Pancreas (tissue), 10 donors: ENCODE measurements around the gene AK9. TPM values are rescaled to one million over a fixed set of nuclear protein-coding genes. Genes with fewer than 3 reads are reported as not detected.

Experiments used
- ATAC-seq, 4 donors: fragments of 200-7000 bp; cut with Tn5 transposase; one replicate each; pipeline versions ENCODE4 v1.8.0 to v1.9.1; 2020; ENCODE audit warnings: mild to moderate bottlenecking in 4 of 4, moderate library complexity in 4 of 4
- DNase-seq, 6 donors: peaks; one replicate each; pipeline ENCODE4 v3.0.0-alpha.2; 2020
- FAIRE-seq: peaks from 2 replicates; lab custom pipeline; 2012; peaks lifted over from hg19 to GRCh38; lab: Jason Lieb, UNC
- H3K27ac ChIP-seq, 4 donors: fragments of 200-600 bp; sonication (generic); 1 replicate in 3 of 4; 2 replicates in 1 of 4; pipeline versions ENCODE4 v1.5.0 to v1.8.0; 2020
- H3K27me3 ChIP-seq, 4 donors: fragments of 200-600 bp; one replicate each; pipeline ENCODE4 v1.8.0; 2021
- H3K36me3 ChIP-seq, 3 donors: fragments of 200-600 bp; sonication (generic) in 1 of 3; one replicate each; pipeline versions ENCODE4 v1.5.0 to v1.8.0; 2020 to 2021
- H3K4me1 ChIP-seq, 3 donors: fragments of 200-600 bp; one replicate each; pipeline ENCODE4 v1.8.0; 2021
- H3K4me3 ChIP-seq, 4 donors: fragments of 200-600 bp; sonication (generic) in 2 of 4; one replicate each; pipeline versions ENCODE4 v1.5.0 to v1.8.0; 2020 to 2021
- H3K9me3 ChIP-seq, 4 donors: fragments of 200-600 bp; one replicate each; pipeline ENCODE4 v1.8.0; 2021
- WGBS, 2 donors: extraction: QIAGEN DNeasy Blood & Tissue Kit; methylation state at CpG; one replicate each; pipeline ENCODE4 v1.1.7; 2013; 5-methylcytosine and 5-hydroxymethylcytosine counted together
- intact Hi-C, 3 donors: fragments of 100-400 bp; cut with DNase I; formaldehyde crosslinking; loops; one replicate each; pipeline versions ENCODE4 v1.11.1 to v1.14.2; 2022
- polyA plus RNA-seq, 2 donors: library from polyadenylated mRNA; stranded (reverse); fragments of 200-250 nt; gene quantifications; one replicate each; pipeline ENCODE4 v1.2.3, GENCODE V29; 2013
- total RNA-seq, 6 donors: library from RNA; stranded (reverse); fragmentation: NEBNext Ultra II Directional in 4 of 6; extraction: Animal tissue kit (Norgen Biotek cat#: 25700) in 4 of 6; gene quantifications; one replicate each; pipeline versions ENCODE4 v1.2.1 to v1.2.4, GENCODE V29; 2021 to 2023
- TF ChIP-seq, protein P1 (sequence below), 4 donors: fragments of 200-600 bp; sonication (generic) in 3 of 4; IDR thresholded peaks; one replicate each; pipeline versions ENCODE4 v1.5.0 to v1.8.0; 2021; ENCODE audit warnings: antibody characterized with exemption in 4 of 4
- donor health status: healthy with polysubstance abuse.
- donor health status: DM: no; HTN: no; CAD: no; lungs with moderate emphysema.
- donor health status: DM: no; HTN: no; CAD: no.
- donor health status: control.
- donor health status: control.
- donor health status: Bipolar disorder and iron deficiency.
- donor health status: DM: yes; HTN: yes; CAD: no.
- donor health status: DM: no; HTN: no; CAD: no.
- donor health status: DM: no; HTN: no; CAD: no.
- donor health status: DM: yes; HTN: yes; CAD: no.

The AK9 gene
- total and polyA plus RNA-seq, 8 donors = 2.0 to 6.0 (median 3.6) TPM

DNA sequence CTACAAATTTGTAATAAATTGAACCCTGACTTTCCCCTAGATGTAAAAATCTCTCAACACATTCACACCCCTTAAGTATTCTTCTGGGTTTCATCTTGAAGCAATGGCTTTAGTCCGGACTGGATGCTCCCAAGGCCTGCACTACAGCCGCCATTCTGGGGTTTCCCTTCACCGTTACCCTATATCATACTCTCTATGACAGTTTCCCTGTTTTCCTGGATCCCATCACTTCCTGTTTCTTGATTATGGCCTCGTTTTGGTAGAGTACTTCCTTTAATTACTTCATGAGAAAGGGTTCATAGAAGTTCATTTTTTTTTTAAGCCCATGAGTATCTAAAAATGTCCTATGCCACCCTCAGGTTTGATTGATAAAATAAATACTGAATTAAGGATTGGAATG is 11.8 kb upstream of the AK9 start:
- FAIRE-seq (no peak), ATAC-seq (peak in 2 of 4 donors; percentile 20 to 29), DNase-seq (no peak)
- H3K9me3 ChIP-seq = no peaks in the 10 kb centered on the region
- no peaks in the 10 kb centered on the region for H3K36me3 ChIP-seq
- peaks cover 0 to 8% (median 0%) of the 10 kb centered on the region in 3 donors for H3K4me1 ChIP-seq
- intact Hi-C loops = loop anchor here (5.0 to 10.0 kb wide), 4 partner anchors 335 to 692 kb away; no protein-coding TSS in a partner anchor
- no peak overlapping the region for H3K4me3 ChIP-seq
- TF ChIP-seq, protein P1, sequence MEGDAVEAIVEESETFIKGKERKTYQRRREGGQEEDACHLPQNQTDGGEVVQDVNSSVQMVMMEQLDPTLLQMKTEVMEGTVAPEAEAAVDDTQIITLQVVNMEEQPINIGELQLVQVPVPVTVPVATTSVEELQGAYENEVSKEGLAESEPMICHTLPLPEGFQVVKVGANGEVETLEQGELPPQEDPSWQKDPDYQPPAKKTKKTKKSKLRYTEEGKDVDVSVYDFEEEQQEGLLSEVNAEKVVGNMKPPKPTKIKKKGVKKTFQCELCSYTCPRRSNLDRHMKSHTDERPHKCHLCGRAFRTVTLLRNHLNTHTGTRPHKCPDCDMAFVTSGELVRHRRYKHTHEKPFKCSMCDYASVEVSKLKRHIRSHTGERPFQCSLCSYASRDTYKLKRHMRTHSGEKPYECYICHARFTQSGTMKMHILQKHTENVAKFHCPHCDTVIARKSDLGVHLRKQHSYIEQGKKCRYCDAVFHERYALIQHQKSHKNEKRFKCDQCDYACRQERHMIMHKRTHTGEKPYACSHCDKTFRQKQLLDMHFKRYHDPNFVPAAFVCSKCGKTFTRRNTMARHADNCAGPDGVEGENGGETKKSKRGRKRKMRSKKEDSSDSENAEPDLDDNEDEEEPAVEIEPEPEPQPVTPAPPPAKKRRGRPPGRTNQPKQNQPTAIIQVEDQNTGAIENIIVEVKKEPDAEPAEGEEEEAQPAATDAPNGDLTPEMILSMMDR (IDR thresholded peaks at IDR 0.05) = no peak
- no peaks in the 10 kb centered on the region for H3K27me3 ChIP-seq
- WGBS, 2 donors = 62 to 71% methylated on average over 4 of the region's 4 CpGs
- H3K27ac ChIP-seq = no peak overlapping the region

DNA sequence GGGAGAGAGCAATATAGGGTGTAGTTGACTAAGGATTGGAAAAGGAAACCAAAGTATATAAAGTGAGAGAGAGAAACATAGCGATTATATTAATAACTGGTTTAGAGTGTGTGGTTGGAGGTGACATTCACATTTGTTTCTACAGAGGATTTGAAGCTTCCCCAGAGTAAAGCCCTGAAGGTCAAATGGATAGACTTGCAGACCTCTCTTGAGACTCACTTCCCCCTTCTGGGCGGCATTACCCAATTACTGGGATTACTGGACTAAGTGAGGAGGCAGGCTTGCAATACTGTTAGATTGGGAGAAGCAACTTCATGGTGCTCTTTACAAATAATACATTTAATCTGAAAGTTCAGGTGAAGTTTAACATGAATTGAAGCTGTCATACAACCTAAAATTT is 10.8 kb upstream of the AK9 start:
- intact Hi-C loops = loop anchor here (5.0 to 10.0 kb wide), 4 partner anchors 336 to 693 kb away; no protein-coding TSS in a partner anchor
- 91 to 96% methylated on average over 2 of the region's 2 CpGs for WGBS, 2 donors

DNA sequence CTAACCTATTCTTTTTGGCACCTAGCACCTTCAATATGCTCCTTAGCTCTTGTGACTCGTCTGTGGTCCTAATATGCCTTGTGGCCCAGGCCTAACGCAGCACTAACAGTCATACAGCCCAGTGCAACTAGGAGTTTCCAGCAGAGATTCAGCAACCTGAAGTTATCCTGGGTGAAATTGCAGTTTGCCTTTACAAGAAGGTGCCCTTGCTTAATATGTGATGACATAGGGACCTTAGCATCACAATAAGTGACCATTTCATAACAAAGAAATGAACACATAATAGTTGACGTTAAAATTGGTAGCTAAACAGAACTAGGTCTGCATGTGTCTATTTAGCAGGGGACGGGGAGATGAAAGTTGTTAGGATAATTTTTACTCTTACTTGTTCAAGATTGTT is 10.2 kb upstream of the AK9 start:
- intact Hi-C loops = loop anchor here (5.0 to 10.0 kb wide), 4 partner anchors 336 to 694 kb away; no protein-coding TSS in a partner anchor
- DNase-seq (no peak), ATAC-seq (no peak), FAIRE-seq (no peak)
- no peaks in the 10 kb centered on the region for H3K27me3 ChIP-seq
- WGBS, 2 donors = 84 to 93% methylated on average over 4 of the region's 4 CpGs
- no peaks in the 10 kb centered on the region for H3K9me3 ChIP-seq
- TF ChIP-seq, protein P1 (IDR thresholded peaks at IDR 0.05) = no peak
- peaks cover 0 to 8% (median 0%) of the 10 kb centered on the region in 3 donors for H3K4me1 ChIP-seq
- H3K27ac ChIP-seq = no peak overlapping the region
- no peak overlapping the region for H3K4me3 ChIP-seq
- no peaks in the 10 kb centered on the region for H3K36me3 ChIP-seq

More for the DNA sequence above, 10.8 kb upstream of the AK9 start:
- no peak for FAIRE-seq
- Histone ChIP-seq H3K36me3 (no peaks in the 10 kb centered on the region), H3K9me3 (no peaks in the 10 kb centered on the region), H3K4me1 (peaks cover 0 to 8% (median 0%) of the 10 kb centered on the region in 3 donors), H3K4me3 (no peak overlapping the region), H3K27ac (no peak overlapping the region), H3K27me3 (no peaks in the 10 kb centered on the region)
- no peak for DNase-seq
- ATAC-seq = no peak
- TF ChIP-seq, protein P1 (IDR thresholded peaks at IDR 0.05) = no peak

DNA sequence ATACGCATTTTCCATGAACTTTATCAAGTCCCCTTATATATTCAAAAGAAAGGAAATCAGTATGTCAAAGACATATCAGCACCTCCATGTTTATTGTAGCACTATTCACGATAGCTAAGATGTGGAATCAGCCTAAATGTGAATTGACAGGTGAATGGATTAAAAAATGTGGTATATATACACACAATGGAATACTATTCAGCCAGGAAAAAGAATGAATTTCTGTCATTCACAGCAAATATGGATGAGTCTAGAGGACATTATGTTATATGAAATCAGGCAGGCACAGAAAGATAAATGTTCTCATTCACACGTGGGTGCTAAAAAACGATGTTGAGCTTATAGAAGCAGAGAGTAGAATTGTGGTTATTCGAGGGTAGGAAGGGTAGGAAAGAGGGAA is 5.4 kb upstream of the AK9 start:
- intact Hi-C loops = no loop called here
- TF ChIP-seq, protein P1 (IDR thresholded peaks at IDR 0.05) = no peak
- Histone ChIP-seq H3K36me3 (no peaks in the 10 kb centered on the region), H3K4me1 (peaks cover 0 to 8% (median 0%) of the 10 kb centered on the region in 3 donors), H3K9me3 (no peaks in the 10 kb centered on the region), H3K27ac (no peak overlapping the region), H3K27me3 (no peaks in the 10 kb centered on the region), H3K4me3 (no peak overlapping the region)
- FAIRE-seq (no peak), ATAC-seq (no peak), DNase-seq (no peak)
- 93 to 97% methylated on average over 5 of the region's 5 CpGs for WGBS, 2 donors

DNA sequence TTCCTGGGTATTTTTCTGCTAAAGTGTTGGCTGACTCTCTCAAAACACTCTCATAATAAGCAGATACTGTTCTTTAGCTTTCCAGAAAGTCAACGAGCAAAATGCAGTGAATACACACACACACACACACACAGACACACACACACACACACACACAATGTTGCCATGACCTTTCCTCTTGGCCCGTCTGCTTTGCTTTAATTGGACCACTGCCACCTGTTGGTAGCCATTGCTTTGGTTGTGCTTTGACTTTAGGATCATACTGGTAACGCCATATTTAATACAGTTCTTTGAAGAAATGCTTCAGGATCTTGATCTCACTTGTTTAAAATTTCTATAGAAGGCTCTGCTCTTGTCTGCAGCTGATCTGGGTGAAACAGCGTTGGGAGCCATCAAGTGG is 4.5 kb upstream of the AK9 start:
- no peaks in the 10 kb centered on the region for H3K27me3 ChIP-seq
- 57 to 59% methylated on average over 4 of the region's 4 CpGs for WGBS, 2 donors
- no peak for ATAC-seq
- DNase-seq = no peak
- H3K36me3 ChIP-seq = no peaks in the 10 kb centered on the region
- FAIRE-seq = no peak
- H3K27ac ChIP-seq = no peak overlapping the region
- TF ChIP-seq, protein P1 (IDR thresholded peaks at IDR 0.05) = no peak
- no peak overlapping the region for H3K4me3 ChIP-seq
- H3K9me3 ChIP-seq = no peaks in the 10 kb centered on the region
- peaks cover 0 to 8% (median 0%) of the 10 kb centered on the region in 3 donors for H3K4me1 ChIP-seq
- intact Hi-C loops = no loop called here
